Astrocyte (in vitro differentiated cells and primary cell): ENCODE results near the gene OR51A2.

Source experiments
- CTCF ChIP-seq: IDR thresholded peaks from 2 replicates; pipeline ENCODE4 v1.5.1; 2011; ENCODE audit warnings: low read depth, mild to moderate bottlenecking, inconsistent platforms, low read length, moderate library complexity; ENCODE audit not compliant: insufficient read depth
- EZH2 ChIP-seq: IDR thresholded peaks from 2 replicates; pipeline ENCODE4 v1.6.1; 2012; ENCODE audit warnings: mild to moderate bottlenecking, low read length, inconsistent platforms; ENCODE audit not compliant: insufficient read depth

DNA sequence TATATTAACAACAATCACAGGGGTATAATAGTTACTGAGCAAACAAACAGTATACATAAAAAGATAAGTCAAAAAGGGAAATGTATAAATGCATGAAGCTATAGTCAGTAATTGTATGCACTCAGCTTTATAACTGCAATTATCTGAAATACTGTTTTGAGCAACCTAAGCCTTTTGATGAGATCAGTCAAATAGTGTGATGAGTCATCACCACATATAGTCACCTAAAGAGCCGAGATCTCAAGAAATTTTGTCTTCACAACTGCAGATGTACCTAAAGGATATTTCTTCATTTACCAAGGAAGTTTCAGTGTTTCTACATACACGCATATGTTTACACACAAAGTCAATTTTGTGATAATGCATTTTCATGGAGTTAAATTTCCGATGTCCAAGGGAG, 5.4 kb upstream of the OR51A2 start:
- TF ChIP-seq EZH2 (no peak), CTCF (no peak)
